Esophagus squamous epithelium (tissue), 5 donors: ENCODE measurements around the gene PCDHA1. TPM values are rescaled to one million over a fixed set of nuclear protein-coding genes. Genes with fewer than 3 reads are reported as not detected.
A peak's percentile ranks its signal among the peaks of the same experiment; 100 is the strongest.
"Not testable (repeated sequence)": the region's sequence is repeated elsewhere in the genome, so short reads cannot be mapped to it uniquely, and the experiment has no call there.

ENCODE experiments used
- DNase-seq: peaks from one replicate; lab custom pipeline; 2025; lab: John Stamatoyannopoulos, UW
- H3K27ac ChIP-seq, 4 donors: fragments of 200-600 bp; sonication (generic); one replicate each; pipeline ENCODE4 v1.5.1; 2016 to 2019; ENCODE audit warnings: mild to moderate bottlenecking in 1 of 4
- H3K27me3 ChIP-seq, 4 donors: fragments of 200-600 bp; sonication (generic); 1 replicate in 3 of 4; 2 replicates in 1 of 4; pipeline versions ENCODE4 v1.5.1 to v1.6.0; 2017 to 2021; ENCODE audit warnings: antibody characterized with exemption in 1 of 4
- H3K36me3 ChIP-seq, 3 donors: fragments of 200-600 bp; sonication (generic); one replicate each; pipeline ENCODE4 v1.5.1; 2016 to 2019
- H3K4me1 ChIP-seq, 3 donors: fragments of 200-600 bp; sonication (generic); one replicate each; pipeline ENCODE4 v1.5.1; 2017 to 2019
- H3K4me3 ChIP-seq, 4 donors: fragments of 200-600 bp; sonication (generic); 1 replicate in 3 of 4; 2 replicates in 1 of 4; pipeline ENCODE4 v1.5.1; 2016 to 2019; ENCODE audit warnings: mild to moderate bottlenecking in 2 of 4, moderate library complexity in 1 of 4
- H3K9me3 ChIP-seq, 3 donors: fragments of 200-600 bp; sonication (generic); one replicate each; pipeline ENCODE4 v1.5.1; 2016 to 2019
- POLR2A ChIP-seq, 4 donors: fragments of 450-650 bp; IDR thresholded peaks; one replicate each; pipeline ENCODE4 v1.6.1; 2017; ENCODE audit warnings: antibody characterized with exemption in 4 of 4, mild to moderate bottlenecking in 4 of 4, moderate library complexity in 3 of 4
- WGBS, 2 donors: methylation state at CpG; one replicate each; pipeline ENCODE4 v1.1.5; 2018; 5-methylcytosine and 5-hydroxymethylcytosine counted together
- intact Hi-C: fragments of 100-400 bp; cut with DNase I; formaldehyde crosslinking; loops from one replicate; pipeline ENCODE4 v1.15.0; 2022
- total RNA-seq, 4 donors: library from RNA; depleted of rRNA; stranded (reverse); fragments of >200 nt; gene quantifications; one replicate each; pipeline ENCODE4 v1.1.0, GENCODE V29; 2016
- TF ChIP-seq, protein P1 (sequence below), 6 experiments: fragments of 450-650 bp in 4 of 6; fragments of 200-600 bp in 2 of 6; sonication (generic) in 2 of 6; IDR thresholded peaks; one replicate each; pipeline ENCODE4 v1.5.1; 2016 to 2019; ENCODE audit warnings: antibody characterized with exemption in 6 of 6, mild to moderate bottlenecking in 4 of 6, moderate library complexity in 4 of 6
- donor health status: DM: yes; HTN: yes; CAD: no.

PCDHA1 gene
- total RNA-seq, 4 donors from 2014 or later = not detected

DNA sequence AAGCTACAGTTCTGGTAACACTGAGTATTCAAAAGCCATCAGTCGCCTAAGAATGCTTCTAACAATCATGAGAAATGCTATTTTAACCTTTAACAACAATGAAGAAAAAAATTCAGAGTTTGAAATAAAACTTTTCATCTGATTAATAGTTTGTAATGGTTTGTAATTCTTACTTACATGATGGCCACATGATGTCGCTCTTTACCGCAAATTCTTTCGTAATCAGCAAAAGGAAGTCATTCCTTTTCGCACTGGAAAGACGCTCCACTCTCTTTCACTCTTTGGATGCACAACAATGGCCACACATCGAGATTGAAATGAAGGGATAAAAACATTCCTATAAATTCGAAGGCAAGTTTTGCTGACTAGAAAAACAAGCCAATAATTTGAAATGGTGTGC is 48.1 kb downstream of the PCDHA1 start, which contains the start of gene PCDHA7:
Gene PCDHA7, plus strand, starts transcription at position 277 of the 400 bp plus-strand sequence. Its CDS starts 115 bp downstream, at position 392.
- Histone ChIP-seq H3K4me1 (no peaks in the 10 kb centered on the region), H3K36me3 (no peaks in the 10 kb centered on the region), H3K4me3 (peak within 1 kb of the TSS in 1 of 4 donors; percentile 28), H3K27ac (no peak within 1 kb of the TSS), H3K27me3 (peaks cover 0 to 36% (median 0%) of the 10 kb centered on the region in 4 donors), H3K9me3 (peaks cover 0 to 46% (median 29%) of the 10 kb centered on the region in 3 donors)
- TF ChIP-seq, protein P1, sequence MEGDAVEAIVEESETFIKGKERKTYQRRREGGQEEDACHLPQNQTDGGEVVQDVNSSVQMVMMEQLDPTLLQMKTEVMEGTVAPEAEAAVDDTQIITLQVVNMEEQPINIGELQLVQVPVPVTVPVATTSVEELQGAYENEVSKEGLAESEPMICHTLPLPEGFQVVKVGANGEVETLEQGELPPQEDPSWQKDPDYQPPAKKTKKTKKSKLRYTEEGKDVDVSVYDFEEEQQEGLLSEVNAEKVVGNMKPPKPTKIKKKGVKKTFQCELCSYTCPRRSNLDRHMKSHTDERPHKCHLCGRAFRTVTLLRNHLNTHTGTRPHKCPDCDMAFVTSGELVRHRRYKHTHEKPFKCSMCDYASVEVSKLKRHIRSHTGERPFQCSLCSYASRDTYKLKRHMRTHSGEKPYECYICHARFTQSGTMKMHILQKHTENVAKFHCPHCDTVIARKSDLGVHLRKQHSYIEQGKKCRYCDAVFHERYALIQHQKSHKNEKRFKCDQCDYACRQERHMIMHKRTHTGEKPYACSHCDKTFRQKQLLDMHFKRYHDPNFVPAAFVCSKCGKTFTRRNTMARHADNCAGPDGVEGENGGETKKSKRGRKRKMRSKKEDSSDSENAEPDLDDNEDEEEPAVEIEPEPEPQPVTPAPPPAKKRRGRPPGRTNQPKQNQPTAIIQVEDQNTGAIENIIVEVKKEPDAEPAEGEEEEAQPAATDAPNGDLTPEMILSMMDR (IDR thresholded peaks at IDR 0.05) = no peak
- TF ChIP-seq POLR2A (IDR thresholded peaks at IDR 0.05) = no peak
- no peak for DNase-seq
- 20 to 25% methylated on average over 8 of the region's 8 CpGs for WGBS, 2 donors
- intact Hi-C loops = no loop called here

DNA sequence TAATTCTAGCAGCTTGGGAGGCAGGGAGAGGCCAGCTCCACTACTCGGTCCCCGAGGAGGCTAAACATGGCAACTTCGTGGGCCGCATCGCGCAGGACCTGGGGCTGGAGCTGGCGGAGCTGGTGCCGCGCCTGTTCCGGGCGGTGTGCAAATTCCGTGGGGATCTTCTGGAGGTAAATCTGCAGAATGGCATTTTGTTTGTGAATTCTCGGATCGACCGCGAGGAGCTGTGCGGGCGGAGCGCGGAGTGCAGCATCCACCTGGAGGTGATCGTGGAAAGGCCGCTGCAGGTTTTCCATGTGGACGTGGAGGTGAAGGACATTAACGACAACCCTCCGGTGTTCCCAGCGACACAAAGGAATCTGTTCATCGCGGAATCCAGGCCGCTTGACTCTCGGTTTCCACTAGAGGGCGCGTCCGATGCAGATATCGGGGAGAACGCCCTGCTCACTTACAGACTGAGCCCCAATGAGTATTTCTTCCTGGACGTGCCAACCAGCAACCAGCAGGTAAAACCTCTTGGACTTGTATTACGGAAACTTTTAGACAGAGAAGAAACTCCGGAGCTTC is 48.6 kb downstream of the PCDHA1 start:
- H3K27ac ChIP-seq, H3K36me3 ChIP-seq, intact Hi-C loops, H3K4me1 ChIP-seq, DNase-seq: not testable (repeated sequence)
- 21 to 39% methylated on average over 13 to 17 of the region's 38 CpGs for WGBS, 2 donors
- Histone ChIP-seq H3K27me3 (peaks cover 0 to 38% (median 0%) of the 10 kb centered on the region in 4 donors), H3K9me3 (peaks cover 0 to 40% (median 26%) of the 10 kb centered on the region in 3 donors), H3K4me3 (peak overlapping the region in 1 of 4 donors; percentile 28)

DNA sequence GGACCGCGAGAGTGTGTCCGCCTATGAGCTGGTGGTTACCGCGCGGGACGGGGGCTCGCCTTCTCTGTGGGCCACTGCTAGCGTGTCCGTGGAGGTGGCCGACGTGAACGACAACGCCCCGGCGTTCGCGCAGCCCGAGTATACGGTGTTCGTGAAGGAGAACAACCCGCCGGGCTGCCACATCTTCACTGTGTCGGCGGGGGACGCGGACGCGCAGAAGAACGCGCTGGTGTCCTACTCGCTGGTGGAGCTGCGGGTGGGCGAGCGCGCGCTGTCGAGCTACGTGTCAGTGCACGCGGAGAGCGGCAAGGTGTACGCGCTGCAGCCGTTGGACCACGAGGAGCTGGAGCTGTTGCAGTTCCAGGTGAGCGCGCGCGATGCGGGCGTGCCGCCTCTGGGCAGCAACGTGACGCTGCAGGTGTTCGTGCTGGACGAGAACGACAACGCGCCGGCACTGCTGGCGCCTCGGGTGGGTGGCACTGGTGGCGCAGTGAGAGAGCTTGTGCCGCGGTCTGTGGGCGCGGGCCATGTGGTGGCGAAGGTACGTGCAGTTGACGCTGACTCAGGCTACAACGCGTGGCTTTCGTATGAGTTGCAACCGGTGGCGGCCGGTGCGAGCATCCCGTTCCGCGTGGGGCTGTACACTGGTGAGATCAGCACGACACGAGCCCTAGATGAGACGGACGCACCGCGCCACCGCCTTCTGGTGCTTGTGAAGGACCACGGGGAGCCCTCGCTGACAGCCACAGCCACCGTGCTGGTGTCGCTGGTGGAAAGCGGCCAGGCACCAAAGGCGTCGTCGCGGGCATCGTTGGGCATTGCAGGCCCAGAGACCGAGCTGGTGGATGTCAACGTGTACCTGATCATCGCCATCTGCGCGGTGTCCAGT is 49.9 kb downstream of the PCDHA1 start:
- no peak overlapping the region for H3K4me3 ChIP-seq
- 63 to 64% methylated on average over 39 to 61 of the region's 103 CpGs for WGBS, 2 donors
- no peak for TF ChIP-seq POLR2A (IDR thresholded peaks at IDR 0.05)
- TF ChIP-seq, protein P1 (IDR thresholded peaks at IDR 0.05) = no peak
- intact Hi-C loops = no loop called here
- peaks cover 0 to 37% (median 19%) of the 10 kb centered on the region in 3 donors for H3K9me3 ChIP-seq
- H3K36me3 ChIP-seq = no peaks in the 10 kb centered on the region
- DNase-seq = no peak
- H3K4me1 ChIP-seq = no peaks in the 10 kb centered on the region
- H3K27me3 ChIP-seq = peaks cover 0 to 31% (median 0%) of the 10 kb centered on the region in 4 donors
- H3K27ac ChIP-seq = no peak overlapping the region

DNA sequence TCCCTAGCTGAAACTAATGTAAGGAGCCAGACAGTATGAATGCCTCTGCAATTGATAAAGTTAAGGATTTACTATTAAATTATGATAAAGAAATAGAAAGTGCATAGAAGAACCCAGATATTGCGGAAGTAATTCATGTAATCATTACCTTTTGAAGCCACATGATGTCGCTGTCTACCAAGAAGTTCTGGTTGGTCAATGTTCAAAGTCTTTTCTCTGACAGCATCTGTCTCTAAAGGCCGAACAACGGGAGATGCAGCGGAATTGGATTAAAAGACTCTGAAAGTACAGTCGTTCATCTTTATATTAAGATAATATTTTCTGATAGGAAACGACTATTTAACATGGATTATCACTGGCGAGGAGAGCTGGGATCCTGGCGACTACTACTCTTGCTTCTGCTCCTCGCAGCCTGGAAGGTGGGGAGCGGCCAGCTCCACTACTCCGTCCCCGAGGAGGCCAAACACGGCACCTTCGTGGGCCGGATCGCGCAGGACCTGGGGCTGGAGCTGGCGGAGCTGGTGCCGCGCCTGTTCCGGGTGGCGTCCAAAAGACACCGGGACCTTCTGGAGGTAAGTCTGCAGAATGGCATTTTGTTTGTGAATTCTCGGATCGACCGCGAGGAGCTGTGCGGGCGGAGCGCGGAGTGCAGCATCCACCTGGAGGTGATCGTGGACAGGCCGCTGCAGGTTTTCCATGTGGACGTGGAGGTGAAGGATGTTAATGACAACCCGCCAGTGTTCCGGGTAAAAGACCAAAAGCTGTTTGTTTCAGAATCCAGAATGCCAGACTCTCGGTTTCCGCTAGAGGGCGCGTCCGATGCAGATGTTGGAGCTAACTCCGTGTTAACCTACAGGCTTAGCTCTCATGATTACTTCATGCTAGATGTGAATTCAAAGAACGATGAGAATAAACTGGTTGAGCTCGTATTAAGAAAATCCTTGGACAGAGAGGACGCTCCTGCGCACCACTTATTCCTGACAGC is 55.3 kb downstream of the PCDHA1 start, which contains the start of gene PCDHA8:
Gene PCDHA8, plus strand, starts transcription at position 210 of the 985 bp plus-strand sequence. Its CDS starts 135 bp downstream, at position 345.
- Histone ChIP-seq H3K9me3 (peaks cover 0 to 42% (median 20%) of the 10 kb centered on the region in 3 donors), H3K4me1 (no peaks in the 10 kb centered on the region), H3K36me3 (no peaks in the 10 kb centered on the region), H3K4me3 (no peak within 1 kb of the TSS), H3K27ac (no peak within 1 kb of the TSS), H3K27me3 (peaks cover 0 to 19% (median 0%) of the 10 kb centered on the region in 4 donors)
- intact Hi-C loops = no loop called here
- TF ChIP-seq POLR2A (IDR thresholded peaks at IDR 0.05) = no peak
- TF ChIP-seq, protein P1 (IDR thresholded peaks at IDR 0.05) = no peak
- no peak for DNase-seq
- 30 to 34% methylated on average over 18 to 40 of the region's 47 CpGs for WGBS, 2 donors
